ENCODE results near the gene TIAM2.
A peak's percentile ranks its signal among the peaks of the same experiment; 100 is the strongest.
"Not testable (repeated sequence)": the region's sequence is repeated elsewhere in the genome, so short reads cannot be mapped to it uniquely, and the experiment has no call there.

Gene TIAM2

GRCh38 chr6:155213611-155214372 lies 218.7 kb downstream of the TIAM2 start:
- no peak overlapping the region for H3K9ac ChIP-seq (ENCODE audit: low read length)
- no peak overlapping the region for H4K8ac ChIP-seq (ENCODE audit: low read depth, low read length)
- no peak overlapping the region for H3K18ac ChIP-seq (ENCODE audit: low read length)
- WGBS (ENCODE audit: extremely low coverage, insufficient coverage, insufficient read length), result no CpG with 5 or more reads among the region's 23 CpGs
- H2BK12ac ChIP-seq (ENCODE audit: low read length), result no peak overlapping the region
- no peak overlapping the region for H2BK120ac ChIP-seq (ENCODE audit: insufficient read depth, low read length, poor library complexity)
- no peak overlapping the region for H3K27ac ChIP-seq (ENCODE audit: low read depth, low read length)
- no peak overlapping the region for H3K4me3 ChIP-seq (ENCODE audit: low read depth, low read length)
- no peak for DNase-seq
- no peak overlapping the region for H2AFZ ChIP-seq (ENCODE audit: insufficient read depth, low read length, poor library complexity)
- no peak overlapping the region for H3K4me2 ChIP-seq (ENCODE audit: low read length)
- H3K36me3 ChIP-seq (ENCODE audit: control insufficient read depth in 1 of 2, insufficient read depth in 2 of 2, low read length in 2 of 2), result no peaks in the 10 kb centered on the region
- no peak overlapping the region for H3K14ac ChIP-seq (ENCODE audit: low read length)
- peaks cover 2 to 3% of the 10 kb centered on the region in 2 experiments for H3K4me1 ChIP-seq (ENCODE audit: control insufficient read depth in 1 of 2, insufficient read depth in 2 of 2, low read length in 2 of 2)
- no peak overlapping the region for H2BK5ac ChIP-seq (ENCODE audit: low read depth, low read length, poor library complexity)
- no peak overlapping the region for H2AK5ac ChIP-seq (ENCODE audit: low read length)
- no peaks in the 10 kb centered on the region for H3K27me3 ChIP-seq (ENCODE audit: insufficient read depth, low read length)
- no peak overlapping the region for H3K23ac ChIP-seq (ENCODE audit: low read length)
- H3K79me2 ChIP-seq (ENCODE audit: control insufficient read depth, insufficient read depth, low read length, poor library complexity), result no peaks in the 10 kb centered on the region
- no peak overlapping the region for H4K12ac ChIP-seq (ENCODE audit: low read depth, low read length)
- H4K91ac ChIP-seq (ENCODE audit: low read depth, low read length), result no peak overlapping the region
- no peak overlapping the region for H3K4ac ChIP-seq (ENCODE audit: low read depth, low read length)
- H3K79me1 ChIP-seq (ENCODE audit: low read length), result no peaks in the 10 kb centered on the region
- H3K9me3 ChIP-seq (ENCODE audit: insufficient read depth, low read depth, low read length), result no peaks in the 10 kb centered on the region

DNA sequence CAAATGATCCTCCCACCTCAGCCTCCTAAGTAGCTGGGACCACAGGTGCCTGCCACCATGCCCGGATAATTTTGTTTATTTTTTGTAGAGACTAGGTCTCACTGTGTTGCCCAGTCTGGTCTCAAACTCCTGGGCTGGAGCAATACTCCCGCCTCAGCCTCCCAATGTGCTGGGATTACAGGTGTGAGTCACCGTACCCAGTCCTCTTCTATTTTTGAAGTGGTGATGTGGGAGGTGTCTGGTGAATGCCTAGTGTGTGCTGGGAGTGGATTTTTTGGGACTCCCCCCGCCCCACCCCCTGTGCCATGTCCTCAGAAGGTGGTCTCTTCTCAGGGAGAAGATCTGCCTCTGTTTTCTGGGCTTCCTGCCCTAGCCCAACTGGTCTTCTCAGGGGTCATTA lies 220.8 kb downstream of the TIAM2 start:
- H3K27me3 ChIP-seq (ENCODE audit: insufficient read depth, low read length), result no peaks in the 10 kb centered on the region
- no peak overlapping the region for H3K18ac ChIP-seq (ENCODE audit: low read length)
- H3K27ac ChIP-seq (ENCODE audit: low read depth, low read length), result no peak overlapping the region
- H3K9me3 ChIP-seq (ENCODE audit: insufficient read depth, low read depth, low read length), result no peaks in the 10 kb centered on the region
- no peak overlapping the region for H2BK12ac ChIP-seq (ENCODE audit: low read length)
- H2BK120ac ChIP-seq (ENCODE audit: insufficient read depth, low read length, poor library complexity), result no peak overlapping the region
- H3K14ac ChIP-seq (ENCODE audit: low read length), result no peak overlapping the region
- H2AK5ac ChIP-seq (ENCODE audit: low read length), result no peak overlapping the region
- H2BK5ac ChIP-seq (ENCODE audit: low read depth, low read length, poor library complexity), result no peak overlapping the region
- no peak overlapping the region for H4K91ac ChIP-seq (ENCODE audit: low read depth, low read length)
- H4K12ac ChIP-seq (ENCODE audit: low read depth, low read length), result no peak overlapping the region
- no peak overlapping the region for H4K8ac ChIP-seq (ENCODE audit: low read depth, low read length)
- no peak overlapping the region for H3K23ac ChIP-seq (ENCODE audit: low read length)
- DNase-seq, result peak in 1 of 2 donors; percentile 15
- peaks cover 2 to 3% of the 10 kb centered on the region in 2 experiments for H3K4me1 ChIP-seq (ENCODE audit: control insufficient read depth in 1 of 2, insufficient read depth in 2 of 2, low read length in 2 of 2)
- H3K79me1 ChIP-seq (ENCODE audit: low read length), result no peaks in the 10 kb centered on the region
- no peak overlapping the region for H3K4me2 ChIP-seq (ENCODE audit: low read length)
- no CpG with 5 or more reads among the region's 4 CpGs for WGBS (ENCODE audit: extremely low coverage, insufficient coverage, insufficient read length)
- H3K4ac ChIP-seq (ENCODE audit: low read depth, low read length), result no peak overlapping the region
- no peak overlapping the region for H2AFZ ChIP-seq (ENCODE audit: insufficient read depth, low read length, poor library complexity)
- H3K79me2 ChIP-seq (ENCODE audit: control insufficient read depth, insufficient read depth, low read length, poor library complexity), result no peaks in the 10 kb centered on the region
- no peaks in the 10 kb centered on the region for H3K36me3 ChIP-seq (ENCODE audit: control insufficient read depth in 1 of 2, insufficient read depth in 2 of 2, low read length in 2 of 2)
- H3K9ac ChIP-seq (ENCODE audit: low read length), result no peak overlapping the region
- no peak overlapping the region for H3K4me3 ChIP-seq (ENCODE audit: low read depth, low read length)

DNA sequence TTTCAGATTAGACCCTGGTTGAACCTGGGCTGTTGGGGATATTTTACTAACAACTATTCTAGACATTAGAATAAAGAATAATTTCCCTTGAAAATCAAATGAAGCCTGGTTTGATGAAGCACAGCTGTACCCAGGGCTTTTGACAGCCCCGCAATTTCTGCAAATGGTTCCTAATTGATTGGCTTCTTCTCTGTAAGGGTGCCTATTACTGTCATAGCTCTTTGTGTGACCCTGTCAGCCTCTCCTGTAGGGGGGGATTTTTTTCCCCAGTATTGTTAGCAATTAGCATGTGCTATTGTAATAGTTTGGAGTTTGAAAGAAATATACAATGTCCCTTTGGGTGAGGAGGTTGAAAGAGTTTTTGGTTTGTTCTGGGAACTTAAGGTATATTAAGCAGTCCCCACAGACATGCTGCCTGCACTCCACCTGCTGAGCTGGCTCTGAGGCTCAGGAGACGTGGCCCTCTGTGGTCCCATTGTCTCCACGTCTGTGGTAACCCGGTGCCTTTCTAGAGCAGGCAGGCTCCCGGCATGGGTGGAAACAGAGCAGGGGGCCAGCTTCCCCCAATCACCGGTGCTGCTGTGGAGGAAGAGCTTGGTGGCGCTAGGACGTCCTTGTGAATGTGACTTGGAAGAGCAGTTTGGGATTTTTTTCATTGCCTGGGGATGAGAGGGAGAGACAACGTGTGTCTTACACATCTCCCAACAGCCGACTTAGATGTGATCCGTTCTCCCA lies 221.4 kb downstream of the TIAM2 start:
- H3K4me2 ChIP-seq (ENCODE audit: low read length), result no peak overlapping the region
- no peak overlapping the region for H4K12ac ChIP-seq (ENCODE audit: low read depth, low read length)
- no peak overlapping the region for H2BK12ac ChIP-seq (ENCODE audit: low read length)
- no peak overlapping the region for H3K18ac ChIP-seq (ENCODE audit: low read length)
- H4K91ac ChIP-seq (ENCODE audit: low read depth, low read length), result no peak overlapping the region
- no peak overlapping the region for H3K4ac ChIP-seq (ENCODE audit: low read depth, low read length)
- H2BK120ac ChIP-seq (ENCODE audit: insufficient read depth, low read length, poor library complexity), result no peak overlapping the region
- WGBS (ENCODE audit: extremely low coverage, insufficient coverage, insufficient read length), result no CpG with 5 or more reads among the region's 11 CpGs
- H3K27me3 ChIP-seq (ENCODE audit: insufficient read depth, low read length), result no peaks in the 10 kb centered on the region
- H3K14ac ChIP-seq (ENCODE audit: low read length), result no peak overlapping the region
- no peak overlapping the region for H3K4me3 ChIP-seq (ENCODE audit: low read depth, low read length)
- H3K27ac ChIP-seq (ENCODE audit: low read depth, low read length), result no peak overlapping the region
- no peak overlapping the region for H2AFZ ChIP-seq (ENCODE audit: insufficient read depth, low read length, poor library complexity)
- peaks cover 2 to 3% of the 10 kb centered on the region in 2 experiments for H3K4me1 ChIP-seq (ENCODE audit: control insufficient read depth in 1 of 2, insufficient read depth in 2 of 2, low read length in 2 of 2)
- no peak overlapping the region for H3K9ac ChIP-seq (ENCODE audit: low read length)
- DNase-seq, result no peak
- no peaks in the 10 kb centered on the region for H3K9me3 ChIP-seq (ENCODE audit: insufficient read depth, low read depth, low read length)
- H3K79me2 ChIP-seq (ENCODE audit: control insufficient read depth, insufficient read depth, low read length, poor library complexity), result no peaks in the 10 kb centered on the region
- H3K23ac ChIP-seq (ENCODE audit: low read length), result no peak overlapping the region
- no peaks in the 10 kb centered on the region for H3K79me1 ChIP-seq (ENCODE audit: low read length)
- H2AK5ac ChIP-seq (ENCODE audit: low read length), result no peak overlapping the region
- H2BK5ac ChIP-seq (ENCODE audit: low read depth, low read length, poor library complexity), result no peak overlapping the region
- no peak overlapping the region for H4K8ac ChIP-seq (ENCODE audit: low read depth, low read length)
- no peaks in the 10 kb centered on the region for H3K36me3 ChIP-seq (ENCODE audit: control insufficient read depth in 1 of 2, insufficient read depth in 2 of 2, low read length in 2 of 2)

GRCh38 chr6:155218711-155219110 lies 223.6 kb downstream of the TIAM2 start:
- not testable (repeated sequence) for H3K79me2 ChIP-seq (ENCODE audit: control insufficient read depth, insufficient read depth, low read length, poor library complexity); H3K36me3 ChIP-seq (ENCODE audit: control insufficient read depth in 1 of 2, insufficient read depth in 2 of 2, low read length in 2 of 2); H3K4me3 ChIP-seq (ENCODE audit: low read depth, low read length); H3K27ac ChIP-seq (ENCODE audit: low read depth, low read length); H3K4me1 ChIP-seq (ENCODE audit: control insufficient read depth in 1 of 2, insufficient read depth in 2 of 2, low read length in 2 of 2); H3K9ac ChIP-seq (ENCODE audit: low read length); H4K91ac ChIP-seq (ENCODE audit: low read depth, low read length); H2BK12ac ChIP-seq (ENCODE audit: low read length); H3K4ac ChIP-seq (ENCODE audit: low read depth, low read length); H3K9me3 ChIP-seq (ENCODE audit: insufficient read depth, low read depth, low read length); H2AK5ac ChIP-seq (ENCODE audit: low read length); H4K12ac ChIP-seq (ENCODE audit: low read depth, low read length); H2AFZ ChIP-seq (ENCODE audit: insufficient read depth, low read length, poor library complexity); H3K23ac ChIP-seq (ENCODE audit: low read length); H4K8ac ChIP-seq (ENCODE audit: low read depth, low read length); H2BK120ac ChIP-seq (ENCODE audit: insufficient read depth, low read length, poor library complexity); H3K14ac ChIP-seq (ENCODE audit: low read length); DNase-seq; H3K4me2 ChIP-seq (ENCODE audit: low read length); H3K27me3 ChIP-seq (ENCODE audit: insufficient read depth, low read length); H3K79me1 ChIP-seq (ENCODE audit: low read length); H3K18ac ChIP-seq (ENCODE audit: low read length); H2BK5ac ChIP-seq (ENCODE audit: low read depth, low read length, poor library complexity)
- WGBS (ENCODE audit: extremely low coverage, insufficient coverage, insufficient read length), result no CpG with 5 or more reads among the region's 20 CpGs

Data from trophoblast cell (in vitro differentiated cells and primary cell).